HG03469 (cell line): Measurements from ENCODE around the gene TBPL1.
A peak's percentile ranks its signal among the peaks of the same experiment; 100 is the strongest.
"Not testable (repeated sequence)": the region's sequence is repeated elsewhere in the genome, so short reads cannot be mapped to it uniquely, and the experiment has no call there.

Source experiments
- ATAC-seq: cut with Tn5 transposase; IDR thresholded peaks from one replicate; pipeline ENCODE4 v1.9.1; 2021; ENCODE audit warnings: mild to moderate bottlenecking, moderate library complexity, moderate number of reproducible peaks; ENCODE audit not compliant: unreplicated experiment

The TBPL1 gene

GRCh38 chr6:133952815-133953633 lies at the start of gene TBPL1:
Gene TBPL1 (plus strand): TSS chr6:133953224. CDS start chr6:133980126, 26,902 bp downstream.
- ATAC-seq = peak; percentile 87

- ATAC-seq = no peak
Observed at GRCh38 chr6:133903855-133904254, 49.2 kb upstream of the TBPL1 start.

GRCh38 chr6:133906050-133906449 lies 47.0 kb upstream of the TBPL1 start:
- no peak for ATAC-seq

GRCh38 chr6:133916650-133917151 lies 36.3 kb upstream of the TBPL1 start:
- ATAC-seq = peak; percentile 45

- no peak for ATAC-seq
Observed at GRCh38 chr6:133917781-133918180, 35.2 kb upstream of the TBPL1 start.

- no peak for ATAC-seq
Observed at GRCh38 chr6:133918208-133918930, 34.7 kb upstream of the TBPL1 start.

- ATAC-seq = no peak
Observed at GRCh38 chr6:133919362-133919761, 33.7 kb upstream of the TBPL1 start.

- ATAC-seq = peak; percentile 38
Observed at GRCh38 chr6:133921249-133921859, 31.7 kb upstream of the TBPL1 start.

GRCh38 chr6:133923938-133924593 lies 29.0 kb upstream of the TBPL1 start:
- ATAC-seq = peak; percentile 77

GRCh38 chr6:133931221-133931620 lies 21.8 kb upstream of the TBPL1 start:
- ATAC-seq = not testable (repeated sequence)

- ATAC-seq = not testable (repeated sequence)
Observed at GRCh38 chr6:133936352-133936751, 16.7 kb upstream of the TBPL1 start.

- no peak for ATAC-seq
Observed at GRCh38 chr6:133937909-133938308, 15.1 kb upstream of the TBPL1 start.

GRCh38 chr6:133938533-133938932 lies 14.5 kb upstream of the TBPL1 start:
- ATAC-seq = no peak

GRCh38 chr6:133939778-133940667 lies 13.0 kb upstream of the TBPL1 start:
- ATAC-seq = no peak

GRCh38 chr6:133945158-133945557 lies 7.9 kb upstream of the TBPL1 start:
- ATAC-seq = no peak

- no peak for ATAC-seq
Observed at GRCh38 chr6:133947302-133947900, 5.6 kb upstream of the TBPL1 start.

- no peak for ATAC-seq
Observed at GRCh38 chr6:133948472-133948871, 4.6 kb upstream of the TBPL1 start.

- no peak for ATAC-seq
Observed at GRCh38 chr6:133951227-133951626, 1.8 kb upstream of the TBPL1 start.
